Uterus (tissue), 2 donors: ENCODE measurements around the gene S100A7A.

Source experiments
- CTCF ChIP-seq, 4 experiments: fragments of 200-600 bp in 2 of 4; fragments of 450-650 bp in 2 of 4; sonication (generic) in 2 of 4; IDR thresholded peaks; one replicate each; pipeline ENCODE4 v1.5.1; 2016 to 2019; ENCODE audit warnings: antibody characterized with exemption in 4 of 4, mild to moderate bottlenecking in 2 of 4, moderate library complexity in 1 of 4
- POLR2A ChIP-seq, 2 donors: fragments of 450-650 bp; IDR thresholded peaks; one replicate each; pipeline ENCODE4 v1.6.1; 2016; ENCODE audit warnings: antibody characterized with exemption in 2 of 2, mild to moderate bottlenecking in 1 of 2, moderate library complexity in 1 of 2

- TF ChIP-seq CTCF (IDR thresholded peaks at IDR 0.05) (no peak), POLR2A (IDR thresholded peaks at IDR 0.05) (no peak)
These were observed 25.2 kb upstream of the S100A7A start, which contains the start of gene S100A8 for GRCh38 chr1:153390938-153391710.
